ENCODE data around the gene FSTL4.

GRCh38 chr5:133361922-133362321 is 250.4 kb downstream of the FSTL4 start:
- TF ChIP-seq CTCF (IDR thresholded peaks at IDR 0.05 in 4 of 5, conservative IDR thresholded peaks at IDR 0.05 in 1 of 5) = no peak
- no peak for TF ChIP-seq POLR2A (IDR thresholded peaks at IDR 0.05)

Data from gastrocnemius medialis (tissue), 4 donors.